ENCODE data around the gene RPL10A.

- TF ChIP-seq CTCF (optimal IDR thresholded peaks at IDR 0.05 in 1 of 3, IDR thresholded peaks at IDR 0.05 in 1 of 3, conservative IDR thresholded peaks at IDR 0.05 in 1 of 3; ENCODE audit: extremely low read depth in 1 of 3, insufficient read depth in 2 of 3, low read length in 3 of 3) (no peak), EZH2 (IDR thresholded peaks at IDR 0.05; ENCODE audit: low read length) (no peak)
Measured at GRCh38 chr6:35428421-35429149, 39.6 kb upstream of the RPL10A start.
